ENCODE data around the gene DOK7.

Gene DOK7

DNA sequence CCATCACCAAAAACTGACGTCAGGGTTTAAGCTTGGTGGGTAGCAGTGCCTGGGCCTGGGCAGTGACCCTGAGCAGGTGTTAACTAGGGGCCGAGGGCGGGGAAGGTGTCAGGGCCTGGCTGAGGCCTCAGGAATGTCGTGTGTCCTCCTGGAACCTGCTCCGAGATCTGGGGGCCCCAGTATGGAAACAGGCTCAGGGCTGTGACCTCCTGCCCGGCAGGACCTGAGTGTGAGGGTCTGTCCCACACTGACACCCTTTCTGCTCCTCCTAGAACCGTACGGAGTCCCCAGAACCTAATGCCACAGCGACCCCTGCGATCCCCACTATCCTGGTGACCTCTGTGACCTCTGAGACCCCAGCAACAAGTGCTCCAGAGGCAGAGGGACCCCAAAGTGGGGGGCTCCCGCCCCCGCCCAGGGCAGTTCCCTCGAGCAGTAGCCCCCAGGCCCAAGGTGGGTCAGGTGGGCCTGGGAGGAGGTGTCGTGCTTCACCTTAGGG, 20.6 kb upstream of the DOK7 start:
- H3K4me3 ChIP-seq (replicated peaks in 1 of 2; ENCODE audit: low read depth in 2 of 2, low read length in 2 of 2), result no peak overlapping the region
- DNase-seq (ENCODE audit: low read depth in 2 of 2), result no peak
- TF ChIP-seq, protein P1, sequence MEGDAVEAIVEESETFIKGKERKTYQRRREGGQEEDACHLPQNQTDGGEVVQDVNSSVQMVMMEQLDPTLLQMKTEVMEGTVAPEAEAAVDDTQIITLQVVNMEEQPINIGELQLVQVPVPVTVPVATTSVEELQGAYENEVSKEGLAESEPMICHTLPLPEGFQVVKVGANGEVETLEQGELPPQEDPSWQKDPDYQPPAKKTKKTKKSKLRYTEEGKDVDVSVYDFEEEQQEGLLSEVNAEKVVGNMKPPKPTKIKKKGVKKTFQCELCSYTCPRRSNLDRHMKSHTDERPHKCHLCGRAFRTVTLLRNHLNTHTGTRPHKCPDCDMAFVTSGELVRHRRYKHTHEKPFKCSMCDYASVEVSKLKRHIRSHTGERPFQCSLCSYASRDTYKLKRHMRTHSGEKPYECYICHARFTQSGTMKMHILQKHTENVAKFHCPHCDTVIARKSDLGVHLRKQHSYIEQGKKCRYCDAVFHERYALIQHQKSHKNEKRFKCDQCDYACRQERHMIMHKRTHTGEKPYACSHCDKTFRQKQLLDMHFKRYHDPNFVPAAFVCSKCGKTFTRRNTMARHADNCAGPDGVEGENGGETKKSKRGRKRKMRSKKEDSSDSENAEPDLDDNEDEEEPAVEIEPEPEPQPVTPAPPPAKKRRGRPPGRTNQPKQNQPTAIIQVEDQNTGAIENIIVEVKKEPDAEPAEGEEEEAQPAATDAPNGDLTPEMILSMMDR (IDR thresholded peaks at IDR 0.05; ENCODE audit: low read depth, low read length), result no peak

DNA sequence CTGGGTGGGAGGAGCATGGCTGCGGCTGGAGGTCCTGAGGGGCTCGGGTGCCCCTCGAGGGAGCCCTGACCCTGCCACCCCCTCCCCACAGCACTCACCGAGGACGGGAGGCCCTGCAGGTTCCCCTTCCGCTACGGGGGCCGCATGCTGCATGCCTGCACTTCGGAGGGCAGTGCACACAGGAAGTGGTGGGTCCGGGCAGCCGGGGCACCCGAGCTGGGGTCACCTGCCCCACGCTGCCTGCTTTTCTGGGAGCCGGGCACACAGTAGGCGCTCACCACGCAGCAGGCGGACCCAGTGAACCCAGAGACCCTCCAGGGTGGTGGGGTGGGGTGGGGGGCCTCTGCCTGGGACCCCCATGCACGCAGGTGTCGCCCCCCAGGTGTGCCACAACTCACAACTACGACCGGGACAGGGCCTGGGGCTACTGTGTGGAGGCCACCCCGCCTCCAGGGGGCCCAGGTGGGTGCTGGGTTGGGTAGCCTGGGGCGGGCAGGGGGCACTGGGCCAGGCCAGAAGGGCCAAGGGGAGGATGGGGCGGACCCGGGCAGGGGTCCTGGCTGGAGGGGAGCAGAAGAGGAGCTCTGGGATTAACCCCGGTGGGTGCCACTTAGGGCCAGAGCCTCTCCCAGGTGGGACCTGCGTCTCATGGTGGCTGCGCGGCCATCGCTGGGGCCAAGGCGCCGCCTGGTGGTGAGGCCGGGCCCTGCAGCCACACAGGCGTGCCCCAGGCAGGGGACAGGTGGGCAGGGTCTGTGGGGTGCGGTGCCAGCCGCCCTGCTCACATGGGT, 20.0 kb upstream of the DOK7 start:
- TF ChIP-seq, protein P1 (IDR thresholded peaks at IDR 0.05; ENCODE audit: low read depth, low read length), result peak; percentile 87
- H3K4me3 ChIP-seq (replicated peaks in 1 of 2; ENCODE audit: low read depth in 2 of 2, low read length in 2 of 2), result no peak overlapping the region
- DNase-seq (ENCODE audit: low read depth in 2 of 2), result peak; percentile 31 to 44

DNA sequence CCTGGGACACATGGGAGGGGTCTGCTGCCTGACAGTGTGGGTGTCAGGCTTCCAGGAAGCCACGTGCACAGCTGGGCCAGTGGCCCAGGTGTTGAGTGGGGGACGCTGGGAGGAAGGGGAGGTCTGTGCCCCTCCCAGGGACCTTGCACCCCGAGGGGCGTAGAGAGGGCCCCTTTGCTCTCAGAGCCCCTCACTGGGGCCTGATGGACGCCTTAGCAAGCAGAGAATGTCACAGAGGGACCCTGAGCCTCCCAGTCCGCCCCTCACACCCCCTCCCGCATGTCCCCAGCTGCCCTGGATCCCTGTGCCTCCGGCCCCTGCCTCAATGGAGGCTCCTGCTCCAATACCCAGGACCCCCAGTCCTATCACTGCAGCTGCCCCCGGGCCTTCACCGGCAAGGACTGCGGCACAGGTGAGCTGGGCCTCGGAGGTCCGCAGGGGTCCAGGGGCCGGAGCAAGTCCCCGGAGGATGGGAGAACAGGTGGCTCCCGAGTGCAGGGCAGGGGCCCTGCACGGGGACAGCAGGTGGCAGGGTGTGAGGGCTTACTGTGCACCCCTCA, 19.3 kb upstream of the DOK7 start:
- no peak overlapping the region for H3K4me3 ChIP-seq (replicated peaks in 1 of 2; ENCODE audit: low read depth in 2 of 2, low read length in 2 of 2)
- no peak for DNase-seq (ENCODE audit: low read depth in 2 of 2)
- TF ChIP-seq, protein P1 (IDR thresholded peaks at IDR 0.05; ENCODE audit: low read depth, low read length), result no peak

DNA sequence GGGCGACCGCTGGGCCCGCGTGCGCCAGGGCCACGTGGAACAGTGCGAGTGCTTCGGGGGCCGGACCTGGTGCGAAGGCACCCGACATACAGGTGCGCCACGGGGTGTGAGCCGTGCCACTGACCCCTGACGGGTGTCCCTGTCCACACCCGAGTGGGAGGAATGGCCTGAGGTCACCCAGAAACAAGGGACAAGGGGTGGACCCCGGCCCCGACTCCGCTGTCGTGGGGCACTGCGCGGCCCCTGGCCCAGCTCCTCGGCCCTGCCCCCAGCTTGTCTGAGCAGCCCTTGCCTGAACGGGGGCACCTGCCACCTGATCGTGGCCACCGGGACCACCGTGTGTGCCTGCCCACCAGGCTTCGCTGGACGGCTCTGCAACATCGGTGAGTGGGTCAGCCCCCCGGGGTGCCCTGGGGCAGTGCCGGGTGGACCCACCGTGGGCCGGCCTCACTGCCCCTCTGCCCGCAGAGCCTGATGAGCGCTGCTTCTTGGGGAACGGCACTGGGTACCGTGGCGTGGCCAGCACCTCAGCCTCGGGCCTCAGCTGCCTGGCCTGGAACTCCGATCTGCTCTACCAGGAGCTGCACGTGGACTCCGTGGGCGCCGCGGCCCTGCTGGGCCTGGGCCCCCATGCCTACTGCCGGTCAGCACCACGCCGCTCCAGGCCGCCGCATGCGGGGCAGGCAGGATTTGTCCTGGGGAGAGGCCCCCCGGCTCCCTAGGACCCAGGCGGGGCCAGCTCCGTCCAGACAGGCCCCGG, 18.6 kb upstream of the DOK7 start:
- DNase-seq (ENCODE audit: low read depth in 2 of 2), result no peak
- no peak overlapping the region for H3K4me3 ChIP-seq (replicated peaks in 1 of 2; ENCODE audit: low read depth in 2 of 2, low read length in 2 of 2)
- TF ChIP-seq, protein P1 (IDR thresholded peaks at IDR 0.05; ENCODE audit: low read depth, low read length), result no peak

DNA sequence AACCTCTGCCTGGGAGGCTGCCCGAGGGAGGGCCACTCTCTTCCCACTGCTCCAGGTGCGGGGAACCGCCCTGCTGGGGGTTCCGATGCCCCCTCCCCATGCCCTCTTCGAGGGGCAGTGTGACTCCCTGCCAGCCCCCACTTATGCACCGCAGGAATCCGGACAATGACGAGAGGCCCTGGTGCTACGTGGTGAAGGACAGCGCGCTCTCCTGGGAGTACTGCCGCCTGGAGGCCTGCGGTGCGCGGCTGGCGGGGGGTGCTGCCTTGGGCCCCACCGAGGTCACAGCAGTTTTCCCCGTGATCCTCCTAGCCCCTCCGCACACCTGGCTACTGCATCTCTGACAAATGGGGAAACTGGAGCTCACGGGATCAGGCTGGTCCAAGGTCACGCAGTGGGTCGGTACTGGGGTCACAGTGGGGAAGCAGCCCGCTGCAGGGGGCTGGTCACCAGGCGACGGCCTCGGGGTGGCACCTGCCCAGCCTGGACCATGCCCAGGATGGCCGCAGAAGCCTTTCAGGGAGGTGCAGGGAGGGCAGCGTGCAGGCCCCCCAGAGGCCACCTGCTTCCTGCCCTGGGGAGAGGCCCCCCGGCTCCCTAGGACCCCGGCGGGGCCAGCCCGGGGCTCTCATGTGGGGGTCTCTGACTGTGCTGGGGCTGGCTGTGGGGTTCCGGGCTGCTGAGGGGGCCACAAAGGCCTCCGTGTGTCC, 17.8 kb upstream of the DOK7 start:
- H3K4me3 ChIP-seq (replicated peaks in 1 of 2; ENCODE audit: low read depth in 2 of 2, low read length in 2 of 2), result no peak overlapping the region
- DNase-seq (ENCODE audit: low read depth in 2 of 2), result no peak
- TF ChIP-seq, protein P1 (IDR thresholded peaks at IDR 0.05; ENCODE audit: low read depth, low read length), result no peak

DNA sequence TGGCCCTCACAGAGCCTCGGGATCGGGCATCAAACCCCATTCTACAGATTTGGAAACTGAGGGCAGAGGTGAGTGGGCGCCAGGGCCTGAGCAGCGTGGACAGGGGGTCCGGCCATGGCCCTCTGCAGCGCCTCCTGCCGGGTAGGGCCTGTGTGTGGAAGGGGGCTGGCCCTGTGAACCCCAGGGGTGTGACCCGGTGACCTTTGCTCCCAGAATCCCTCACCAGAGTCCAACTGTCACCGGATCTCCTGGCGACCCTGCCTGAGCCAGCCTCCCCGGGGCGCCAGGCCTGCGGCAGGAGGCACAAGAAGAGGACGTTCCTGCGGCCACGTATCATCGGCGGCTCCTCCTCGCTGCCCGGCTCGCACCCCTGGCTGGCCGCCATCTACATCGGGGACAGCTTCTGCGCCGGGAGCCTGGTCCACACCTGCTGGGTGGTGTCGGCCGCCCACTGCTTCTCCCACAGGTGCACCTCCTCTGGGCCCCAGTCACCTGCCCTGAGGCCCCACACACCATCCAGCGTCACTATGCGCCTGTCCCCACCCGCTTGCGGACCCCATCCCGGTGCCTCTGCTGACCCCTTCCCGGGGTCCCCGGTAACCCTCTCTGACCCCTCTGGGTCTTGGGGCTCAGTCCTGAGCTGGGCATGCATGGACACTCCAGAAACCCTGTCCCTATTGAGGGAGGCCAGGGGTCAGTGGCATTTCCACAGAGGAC, 17.1 kb upstream of the DOK7 start:
- H3K4me3 ChIP-seq (replicated peaks in 1 of 2; ENCODE audit: low read depth in 2 of 2, low read length in 2 of 2), result no peak overlapping the region
- TF ChIP-seq, protein P1 (IDR thresholded peaks at IDR 0.05; ENCODE audit: low read depth, low read length), result no peak
- no peak for DNase-seq (ENCODE audit: low read depth in 2 of 2)

Measured in cardiac fibroblast (primary cell).